ENCODE measurements around the gene FAM241B.

FAM241B gene

GRCh38 chr10:69629897-69630650, at the start of gene FAM241B:
Gene FAM241B, plus strand, starts transcription at chr10:69630247. Its CDS starts 1,497 bp downstream, at chr10:69631744.
- no peak for DNase-seq

- DNase-seq: no peak
Measured at GRCh38 chr10:69580435-69580834, 49.6 kb upstream of the FAM241B start.

GRCh38 chr10:69583106-69583505, 46.9 kb upstream of the FAM241B start:
- DNase-seq: no peak

GRCh38 chr10:69584624-69585023, 45.4 kb upstream of the FAM241B start:
- DNase-seq: no peak

- no peak for DNase-seq
Measured at GRCh38 chr10:69588358-69588757, 41.7 kb upstream of the FAM241B start.

GRCh38 chr10:69600761-69601330, 29.2 kb upstream of the FAM241B start:
- no peak for DNase-seq

GRCh38 chr10:69609077-69609476, 21.0 kb upstream of the FAM241B start:
- no peak for DNase-seq

GRCh38 chr10:69612760-69613159, 17.3 kb upstream of the FAM241B start:
- no peak for DNase-seq

GRCh38 chr10:69614130-69614529, 15.9 kb upstream of the FAM241B start:
- no peak for DNase-seq

- DNase-seq: no peak
Measured at GRCh38 chr10:69616358-69616757, 13.7 kb upstream of the FAM241B start.

- no peak for DNase-seq
Measured at GRCh38 chr10:69618746-69619145, 11.3 kb upstream of the FAM241B start.

- no peak for DNase-seq
Measured at GRCh38 chr10:69619626-69620025, 10.4 kb upstream of the FAM241B start.

- no peak for DNase-seq
Measured at GRCh38 chr10:69620625-69621024, 9.4 kb upstream of the FAM241B start.

GRCh38 chr10:69624245-69624786, 5.7 kb upstream of the FAM241B start:
- no peak for DNase-seq

- DNase-seq: no peak
Measured at GRCh38 chr10:69626826-69627225, 3.2 kb upstream of the FAM241B start.

GRCh38 chr10:69628891-69629290, 1.2 kb upstream of the FAM241B start:
- DNase-seq: no peak

- no peak for DNase-seq
Measured at GRCh38 chr10:69629519-69629896, 539 bp upstream of the FAM241B start.

GRCh38 chr10:69630651-69631400, 779 bp downstream of the FAM241B start:
- DNase-seq: no peak

GRCh38 chr10:69631566-69631965, 1.5 kb downstream of the FAM241B start:
- DNase-seq: no peak

- no peak for DNase-seq
Measured at GRCh38 chr10:69632516-69633199, 2.6 kb downstream of the FAM241B start.

- DNase-seq: no peak
Measured at GRCh38 chr10:69633673-69634635, 3.9 kb downstream of the FAM241B start.
